ENCODE data around the gene KRTAP10-9. TPM values are rescaled to one million over a fixed set of nuclear protein-coding genes. Genes with fewer than 3 reads are reported as not detected.
"Not testable (repeated sequence)": the region's sequence is repeated elsewhere in the genome, so short reads cannot be mapped to it uniquely, and the experiment has no call there.

KRTAP10-9 gene
- total and polyA plus RNA-seq, 2 experiments from 2014 or later, result not detected

GRCh38 chr21:44639331-44639655, 12.4 kb downstream of the KRTAP10-9 start:
- no peak for TF ChIP-seq CTCF (IDR thresholded peaks at IDR 0.05; ENCODE audit: low read depth, low read length)
- no peak overlapping the region for H3K4me3 ChIP-seq
- no peaks in the 10 kb centered on the region for H3K27me3 ChIP-seq
- H3K36me3 ChIP-seq, result no peaks in the 10 kb centered on the region
- DNase-seq (ENCODE audit: low read depth in 1 of 2, low spot score in 1 of 2), result no peak
- no peak overlapping the region for H3K27ac ChIP-seq
- no peaks in the 10 kb centered on the region for H3K4me1 ChIP-seq (ENCODE audit: low read depth)
- no peaks in the 10 kb centered on the region for H3K9me3 ChIP-seq (ENCODE audit: low read depth)

DNA sequence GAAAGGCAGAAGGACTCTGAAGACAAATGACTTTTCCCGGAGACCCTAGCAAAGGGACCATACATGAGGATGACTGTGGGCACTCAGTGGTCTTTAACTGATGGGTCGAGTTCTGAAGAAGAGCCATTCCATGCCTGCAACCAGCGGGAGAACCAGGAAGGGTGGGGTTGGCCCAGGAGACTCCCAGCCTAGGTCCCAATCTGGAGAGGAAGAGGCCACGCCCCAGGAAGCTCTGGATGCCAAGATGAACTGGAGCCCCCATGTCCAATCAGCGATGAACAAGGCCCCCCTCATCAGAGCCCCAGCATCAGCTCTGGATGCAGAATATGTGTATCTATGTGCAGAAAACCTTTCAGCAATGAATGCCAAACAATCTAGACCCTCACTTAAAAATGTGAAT, 13.9 kb downstream of the KRTAP10-9 start:
- no peak for DNase-seq (ENCODE audit: low read depth in 1 of 2, low spot score in 1 of 2)
- H3K27ac ChIP-seq, result no peak overlapping the region
- H3K4me3 ChIP-seq, result no peak overlapping the region
- no peaks in the 10 kb centered on the region for H3K27me3 ChIP-seq
- H3K4me1 ChIP-seq (ENCODE audit: low read depth), result no peaks in the 10 kb centered on the region
- TF ChIP-seq CTCF (IDR thresholded peaks at IDR 0.05; ENCODE audit: low read depth, low read length), result no peak
- no peaks in the 10 kb centered on the region for H3K36me3 ChIP-seq
- no peaks in the 10 kb centered on the region for H3K9me3 ChIP-seq (ENCODE audit: low read depth)

DNA sequence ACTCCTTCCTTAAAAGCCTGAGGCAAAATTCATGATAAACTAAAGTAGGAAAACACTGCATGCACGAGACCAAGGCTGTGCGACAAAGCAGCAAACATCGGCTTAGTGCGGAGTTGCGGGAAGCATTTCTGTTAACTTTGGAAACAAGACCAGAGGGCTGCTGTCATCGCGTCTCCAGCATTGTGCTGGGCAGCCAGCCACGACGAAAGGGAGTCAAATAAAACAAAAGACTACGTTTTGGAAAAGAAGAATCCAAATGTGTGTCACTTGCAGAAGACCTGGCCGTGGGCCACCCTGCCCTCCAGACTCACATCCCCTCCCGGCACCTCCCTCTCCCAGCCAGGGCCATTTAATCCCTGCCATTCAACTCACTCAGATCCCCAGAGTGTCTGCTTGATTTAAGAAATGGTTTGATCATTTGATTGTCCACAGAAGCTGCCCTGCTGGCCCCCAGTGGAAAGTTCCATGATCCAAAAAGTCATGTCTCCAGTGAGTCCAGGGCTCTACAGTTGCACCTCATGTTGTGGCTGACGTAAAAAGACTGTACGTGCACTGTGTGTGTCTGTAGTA, 16.9 kb downstream of the KRTAP10-9 start:
- H3K4me1 ChIP-seq (ENCODE audit: low read depth), result no peaks in the 10 kb centered on the region
- no peak for DNase-seq (ENCODE audit: low read depth in 1 of 2, low spot score in 1 of 2)
- H3K27ac ChIP-seq, result no peak overlapping the region
- H3K4me3 ChIP-seq, result no peak overlapping the region
- H3K27me3 ChIP-seq, result no peaks in the 10 kb centered on the region
- H3K9me3 ChIP-seq (ENCODE audit: low read depth), result no peaks in the 10 kb centered on the region
- TF ChIP-seq CTCF (IDR thresholded peaks at IDR 0.05; ENCODE audit: low read depth, low read length), result no peak
- no peaks in the 10 kb centered on the region for H3K36me3 ChIP-seq

- H3K4me1 ChIP-seq (ENCODE audit: low read depth), result no peaks in the 10 kb centered on the region
- H3K36me3 ChIP-seq, result no peaks in the 10 kb centered on the region
- H3K27ac ChIP-seq, result no peak overlapping the region
- DNase-seq (ENCODE audit: low read depth in 1 of 2, low spot score in 1 of 2), result no peak
- no peak overlapping the region for H3K4me3 ChIP-seq
- no peak for TF ChIP-seq CTCF (IDR thresholded peaks at IDR 0.05; ENCODE audit: low read depth, low read length)
- H3K27me3 ChIP-seq, result no peaks in the 10 kb centered on the region
- H3K9me3 ChIP-seq (ENCODE audit: low read depth), result no peaks in the 10 kb centered on the region
These were observed 18.0 kb downstream of the KRTAP10-9 start for GRCh38 chr21:44644878-44645277.

- not testable (repeated sequence) for H3K4me1 ChIP-seq (ENCODE audit: low read depth); DNase-seq (ENCODE audit: low read depth in 1 of 2, low spot score in 1 of 2); H3K36me3 ChIP-seq; H3K27ac ChIP-seq; H3K27me3 ChIP-seq; H3K9me3 ChIP-seq (ENCODE audit: low read depth); H3K4me3 ChIP-seq
These were observed 19.7 kb downstream of the KRTAP10-9 start, which contains the start of gene KRTAP10-11 for GRCh38 chr21:44646366-44647221. KRTAP10-11 (plus strand) TSS chr21:44646414; CDS start chr21:44646459, 45 bp downstream.

DNA sequence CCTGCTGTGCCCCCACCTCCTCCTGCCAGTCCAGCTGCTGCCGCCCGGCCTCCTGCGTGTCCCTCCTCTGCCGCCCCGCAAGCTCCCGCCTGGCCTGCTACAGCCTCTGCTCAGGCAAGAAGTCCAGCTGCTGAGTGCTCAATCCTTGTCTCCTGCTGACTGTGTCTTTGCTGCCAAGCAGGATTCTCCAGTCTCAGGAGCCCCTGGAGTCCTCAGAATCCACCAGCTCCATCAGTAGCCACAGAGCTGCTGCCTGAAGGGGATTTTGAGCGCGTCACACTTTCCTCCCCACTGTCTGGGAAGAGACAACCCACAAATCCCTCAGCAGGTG, 20.3 kb downstream of the KRTAP10-9 start:
- no peaks in the 10 kb centered on the region for H3K27me3 ChIP-seq
- DNase-seq (ENCODE audit: low read depth in 1 of 2, low spot score in 1 of 2), result no peak
- no peak for TF ChIP-seq CTCF (IDR thresholded peaks at IDR 0.05; ENCODE audit: low read depth, low read length)

More for the DNA sequence above, 20.3 kb downstream of the KRTAP10-9 start:
- H3K9me3 ChIP-seq (ENCODE audit: low read depth), result no peaks in the 10 kb centered on the region
- H3K4me3 ChIP-seq, result no peak overlapping the region
- H3K36me3 ChIP-seq, result no peaks in the 10 kb centered on the region
- H3K4me1 ChIP-seq (ENCODE audit: low read depth), result no peaks in the 10 kb centered on the region
- no peak overlapping the region for H3K27ac ChIP-seq
